DND-41 (cell line): Measurements from ENCODE around the gene SLC6A18.
"Not testable (repeated sequence)": the region's sequence is repeated elsewhere in the genome, so short reads cannot be mapped to it uniquely, and the experiment has no call there.

Source experiments
- ATAC-seq: fragments of 200-7000 bp; cut with Tn5 transposase; 3 replicates; pipeline ENCODE4 v1.9.1; 2021; ENCODE audit warnings: low read depth; ENCODE audit not compliant: insufficient read depth
- DNase-seq: peaks from one replicate; pipeline ENCODE4 v3.0.0-alpha.2; 2020
- H2AFZ ChIP-seq: 2 replicates; pipeline ENCODE4 v1.6.0; 2012; ENCODE audit warnings: low read depth, low read length
- H3K27ac ChIP-seq: 2 replicates; pipeline ENCODE4 v1.5.1; 2012; ENCODE audit warnings: low read length, inconsistent platforms
- H3K27me3 ChIP-seq: fragments of 200-600 bp; sonication (generic); 2 replicates; pipeline ENCODE4 v1.6.0; 2012; ENCODE audit warnings: low read length, mild to moderate bottlenecking, inconsistent platforms; ENCODE audit not compliant: insufficient read depth, poor library complexity
- H3K36me3 ChIP-seq: 2 replicates; pipeline ENCODE4 v1.5.1; 2012; ENCODE audit warnings: low read length, inconsistent platforms; ENCODE audit not compliant: insufficient read depth
- H3K4me1 ChIP-seq: 2 replicates; pipeline ENCODE4 v1.5.1; 2012; ENCODE audit warnings: mild to moderate bottlenecking, low read length; ENCODE audit not compliant: insufficient read depth
- H3K4me2 ChIP-seq: 2 replicates; pipeline ENCODE4 v1.6.0; 2012; ENCODE audit warnings: mild to moderate bottlenecking, moderate library complexity, low read length, inconsistent platforms; ENCODE audit not compliant: insufficient read depth
- H3K4me3 ChIP-seq, 2 experiments: fragments of 200-600 bp in 1 of 2; shearing (Covaris generic) in 1 of 2; 2 replicates each; pipeline ENCODE4 v1.5.1; 2012 to 2016; ENCODE audit warnings: inconsistent platforms in 2 of 2, low read length in 2 of 2, mild to moderate bottlenecking in 2 of 2, low read depth in 1 of 2, moderate library complexity in 1 of 2
- H3K79me2 ChIP-seq: 2 replicates; pipeline ENCODE4 v1.6.0; 2012; ENCODE audit warnings: low read length, inconsistent platforms; ENCODE audit not compliant: insufficient read depth
- H3K9ac ChIP-seq: 2 replicates; pipeline ENCODE4 v1.6.0; 2012; ENCODE audit warnings: low read depth, mild to moderate bottlenecking, inconsistent platforms, low read length, moderate library complexity
- H3K9me3 ChIP-seq: 2 replicates; pipeline ENCODE4 v1.5.1; 2012; ENCODE audit warnings: low read length, moderate library complexity, mild to moderate bottlenecking, inconsistent platforms; ENCODE audit not compliant: insufficient read depth, severe bottlenecking
- H4K20me1 ChIP-seq: 2 replicates; pipeline ENCODE4 v1.6.0; 2012; ENCODE audit warnings: low read length; ENCODE audit not compliant: insufficient read depth
- EZH2 ChIP-seq: IDR thresholded peaks from 3 replicates; pipeline ENCODE4 v1.6.1; 2012; ENCODE audit warnings: borderline replicate concordance, low read depth, mild to moderate bottlenecking, moderate library complexity, low read length, inconsistent platforms; ENCODE audit not compliant: severe bottlenecking
- TF ChIP-seq, protein P1 (sequence below): IDR thresholded peaks from 2 replicates; pipeline ENCODE4 v1.5.1; 2012; ENCODE audit warnings: borderline replicate concordance, low read length, moderate library complexity, mild to moderate bottlenecking; ENCODE audit not compliant: poor library complexity, severe bottlenecking; ENCODE audit errors: extremely low read depth

The SLC6A18 gene

DNA sequence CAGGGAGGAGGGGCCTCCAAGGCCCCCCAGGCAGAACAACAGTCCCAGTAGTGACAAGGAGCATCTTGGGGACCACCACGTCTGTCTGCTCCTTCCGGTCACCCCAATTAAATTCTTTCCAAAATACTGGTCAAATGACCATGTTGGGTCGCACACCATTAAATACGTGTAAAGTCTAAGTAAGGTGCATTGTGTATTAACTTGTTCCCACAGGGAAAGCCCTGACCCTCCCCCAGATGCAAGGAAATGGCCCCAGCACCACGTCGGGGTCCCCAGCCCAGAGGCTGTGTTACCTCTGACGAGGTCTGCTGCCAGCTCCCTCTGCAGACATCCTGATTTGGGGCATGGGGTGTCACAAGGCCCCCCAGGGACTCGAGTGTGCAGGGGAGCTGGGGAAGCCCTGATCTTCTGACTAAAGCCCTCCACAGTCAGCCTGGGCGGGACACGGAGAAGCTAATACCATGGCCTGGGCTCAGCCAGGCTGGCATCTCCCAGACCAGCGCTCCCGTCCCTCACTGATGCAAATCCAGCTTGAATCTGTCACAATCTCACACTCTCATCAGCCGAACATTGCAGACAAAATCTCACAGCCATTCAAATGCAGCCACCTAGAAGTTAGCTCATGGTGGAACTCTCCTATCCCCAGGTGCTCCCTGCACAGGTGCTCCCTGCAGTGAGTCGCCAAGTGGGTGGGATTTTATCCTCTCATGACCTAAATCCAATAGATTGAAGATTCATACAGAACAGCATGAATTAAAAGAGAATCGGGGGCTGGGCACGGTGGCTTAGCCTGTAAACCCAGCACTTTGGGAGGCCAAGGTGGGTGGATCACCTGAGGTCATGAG lies 56.1 kb downstream of the SLC6A18 start:
- ATAC-seq (no peak), DNase-seq (no peak)
- Histone ChIP-seq H3K9me3 (peaks cover 2% of the 10 kb centered on the region), H3K36me3 (peaks cover 16% of the 10 kb centered on the region), H3K4me2 (no peak overlapping the region), H2AFZ (no peak overlapping the region), H3K27ac (no peak overlapping the region), H3K4me3 (no peak overlapping the region), H4K20me1 (no peaks in the 10 kb centered on the region; the same call in none of the 2 replicates), H3K79me2 (peaks cover 8% of the 10 kb centered on the region), H3K27me3 (no peaks in the 10 kb centered on the region), H3K9ac (no peak overlapping the region), H3K4me1 (no peaks in the 10 kb centered on the region)
- TF ChIP-seq, protein P1, sequence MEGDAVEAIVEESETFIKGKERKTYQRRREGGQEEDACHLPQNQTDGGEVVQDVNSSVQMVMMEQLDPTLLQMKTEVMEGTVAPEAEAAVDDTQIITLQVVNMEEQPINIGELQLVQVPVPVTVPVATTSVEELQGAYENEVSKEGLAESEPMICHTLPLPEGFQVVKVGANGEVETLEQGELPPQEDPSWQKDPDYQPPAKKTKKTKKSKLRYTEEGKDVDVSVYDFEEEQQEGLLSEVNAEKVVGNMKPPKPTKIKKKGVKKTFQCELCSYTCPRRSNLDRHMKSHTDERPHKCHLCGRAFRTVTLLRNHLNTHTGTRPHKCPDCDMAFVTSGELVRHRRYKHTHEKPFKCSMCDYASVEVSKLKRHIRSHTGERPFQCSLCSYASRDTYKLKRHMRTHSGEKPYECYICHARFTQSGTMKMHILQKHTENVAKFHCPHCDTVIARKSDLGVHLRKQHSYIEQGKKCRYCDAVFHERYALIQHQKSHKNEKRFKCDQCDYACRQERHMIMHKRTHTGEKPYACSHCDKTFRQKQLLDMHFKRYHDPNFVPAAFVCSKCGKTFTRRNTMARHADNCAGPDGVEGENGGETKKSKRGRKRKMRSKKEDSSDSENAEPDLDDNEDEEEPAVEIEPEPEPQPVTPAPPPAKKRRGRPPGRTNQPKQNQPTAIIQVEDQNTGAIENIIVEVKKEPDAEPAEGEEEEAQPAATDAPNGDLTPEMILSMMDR: no peak
- TF ChIP-seq EZH2: no peak

GRCh38 chr5:1282131-1282992 lies 57.2 kb downstream of the SLC6A18 start:
- no peak overlapping the region for H3K9ac ChIP-seq
- no peaks in the 10 kb centered on the region; the same call in none of the 2 replicates for H4K20me1 ChIP-seq
- no peak overlapping the region for H2AFZ ChIP-seq
- H3K4me1 ChIP-seq: no peaks in the 10 kb centered on the region
- peaks cover 16% of the 10 kb centered on the region for H3K36me3 ChIP-seq
- H3K27ac ChIP-seq: no peak overlapping the region
- no peak overlapping the region for H3K4me2 ChIP-seq
- no peaks in the 10 kb centered on the region for H3K27me3 ChIP-seq
- peaks cover 2% of the 10 kb centered on the region for H3K9me3 ChIP-seq
- no peak overlapping the region for H3K4me3 ChIP-seq
- ATAC-seq (no peak), DNase-seq (no peak)
- peaks cover 8% of the 10 kb centered on the region for H3K79me2 ChIP-seq
- TF ChIP-seq, protein P1: no peak
- TF ChIP-seq EZH2: no peak

DNA sequence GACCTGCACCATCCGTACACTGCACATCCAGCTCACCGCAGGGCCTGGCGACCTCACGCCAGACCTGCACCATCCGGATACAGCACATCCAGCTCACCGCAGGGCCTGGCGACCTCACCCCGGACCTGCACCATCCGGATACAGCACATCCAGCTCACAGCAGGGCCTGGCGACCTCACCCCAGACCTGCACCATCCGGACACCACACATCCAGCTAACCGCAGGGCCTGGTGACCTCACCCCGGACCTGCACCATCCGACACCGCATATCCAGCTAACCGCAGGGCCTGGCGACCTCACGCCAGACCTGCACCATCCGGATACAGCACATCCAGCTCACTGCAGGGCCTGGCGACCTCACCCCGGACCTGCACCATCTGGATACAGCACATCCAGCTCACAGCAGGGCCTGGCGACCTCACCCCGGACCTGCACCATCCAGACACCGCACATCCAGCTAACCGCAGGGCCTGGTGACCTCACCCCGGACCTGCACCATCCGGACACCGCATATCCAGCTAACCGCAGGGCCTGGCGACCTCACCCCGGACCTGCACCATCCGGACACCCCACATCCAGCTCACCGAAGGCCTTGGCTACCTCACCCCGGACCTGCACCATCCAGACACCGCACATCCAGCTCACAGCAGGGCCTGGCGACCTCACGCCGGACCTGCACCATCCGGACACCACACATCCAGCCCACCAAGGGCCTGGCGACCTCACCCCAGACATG lies 58.0 kb downstream of the SLC6A18 start:
- H4K20me1 ChIP-seq, H3K9ac ChIP-seq, H3K9me3 ChIP-seq, ATAC-seq, H3K4me2 ChIP-seq, H3K27ac ChIP-seq, H3K27me3 ChIP-seq, DNase-seq, H3K4me3 ChIP-seq, H3K79me2 ChIP-seq, H3K4me1 ChIP-seq, H2AFZ ChIP-seq: not testable (repeated sequence)
- peaks cover 12% of the 10 kb centered on the region for H3K36me3 ChIP-seq

- not testable (repeated sequence) for H3K9ac ChIP-seq, H3K4me2 ChIP-seq, H3K9me3 ChIP-seq, H3K27ac ChIP-seq, H2AFZ ChIP-seq, H3K79me2 ChIP-seq, H3K4me1 ChIP-seq, DNase-seq, H3K4me3 ChIP-seq, ATAC-seq, H4K20me1 ChIP-seq, H3K27me3 ChIP-seq, H3K36me3 ChIP-seq
Measured at GRCh38 chr5:1283729-1284041, 58.5 kb downstream of the SLC6A18 start.

GRCh38 chr5:1284336-1284970 lies 59.3 kb downstream of the SLC6A18 start:
- not testable (repeated sequence) for H3K27me3 ChIP-seq, H3K9ac ChIP-seq, H2AFZ ChIP-seq, DNase-seq, H3K4me1 ChIP-seq, ATAC-seq, H4K20me1 ChIP-seq, H3K27ac ChIP-seq, H3K4me2 ChIP-seq, H3K9me3 ChIP-seq, H3K36me3 ChIP-seq, H3K4me3 ChIP-seq
- peaks cover 12% of the 10 kb centered on the region for H3K79me2 ChIP-seq
